ENCODE results near the gene ZBTB37.
A peak's percentile ranks its signal among the peaks of the same experiment; 100 is the strongest.
"Not testable (repeated sequence)": the region's sequence is repeated elsewhere in the genome, so short reads cannot be mapped to it uniquely, and the experiment has no call there.

The ZBTB37 gene

GRCh38 chr1:173913111-173913510 is 44.9 kb downstream of the ZBTB37 start:
- no peak for DNase-seq (ENCODE audit: low read depth)

GRCh38 chr1:173914366-173914871 is 46.2 kb downstream of the ZBTB37 start:
- DNase-seq (ENCODE audit: low read depth), result peak; percentile 1

- no peak for DNase-seq (ENCODE audit: low read depth)
Observed at GRCh38 chr1:173915596-173915995, 47.4 kb downstream of the ZBTB37 start.

GRCh38 chr1:173916667-173917066 is 48.5 kb downstream of the ZBTB37 start:
- no peak for DNase-seq (ENCODE audit: low read depth)

- DNase-seq (ENCODE audit: low read depth), result no peak
Observed at GRCh38 chr1:173917149-173917548, 49.0 kb downstream of the ZBTB37 start, which contains the start of gene SERPINC1. TSS of gene SERPINC1 (minus strand) at chr1:173917327. CDS start at chr1:173917259, 68 bp downstream.

- no peak for DNase-seq (ENCODE audit: low read depth)
Observed at GRCh38 chr1:173917635-173918493, 49.7 kb downstream of the ZBTB37 start.

GRCh38 chr1:173920861-173921260 is 52.7 kb downstream of the ZBTB37 start:
- DNase-seq (ENCODE audit: low read depth), result no peak

GRCh38 chr1:173925306-173926242 is 57.4 kb downstream of the ZBTB37 start:
- DNase-seq (ENCODE audit: low read depth), result no peak

- not testable (repeated sequence) for DNase-seq (ENCODE audit: low read depth)
Observed at GRCh38 chr1:173930541-173930940, 62.4 kb downstream of the ZBTB37 start.

GRCh38 chr1:173934440-173934839 is 66.3 kb downstream of the ZBTB37 start:
- no peak for DNase-seq (ENCODE audit: low read depth)

- no peak for DNase-seq (ENCODE audit: low read depth)
Observed at GRCh38 chr1:173937062-173937461, 68.9 kb downstream of the ZBTB37 start.

- DNase-seq (ENCODE audit: low read depth), result no peak
Observed at GRCh38 chr1:173946380-173946921, 78.3 kb downstream of the ZBTB37 start.

- DNase-seq (ENCODE audit: low read depth), result no peak
Observed at GRCh38 chr1:173948594-173948993, 80.4 kb downstream of the ZBTB37 start.
